GM12864 (cell line): Measurements from ENCODE around the gene COMP.

Experiments used
- DNase-seq: peaks from one replicate; pipeline ENCODE4 v3.0.0-alpha.2; 2011; ENCODE audit warnings: low read depth
- H3K4me3 ChIP-seq: 2 replicates; pipeline ENCODE4 v1.5.1; 2011; ENCODE audit warnings: mild to moderate bottlenecking, low read depth, low read length, control low read depth
- TF ChIP-seq, protein P1 (sequence below): IDR thresholded peaks from 2 replicates; pipeline ENCODE4 v1.5.1; 2011; ENCODE audit warnings: low read depth, mild to moderate bottlenecking, moderate library complexity, low read length, control low read depth, inconsistent platforms; ENCODE audit errors: missing control alignments

COMP gene

DNA sequence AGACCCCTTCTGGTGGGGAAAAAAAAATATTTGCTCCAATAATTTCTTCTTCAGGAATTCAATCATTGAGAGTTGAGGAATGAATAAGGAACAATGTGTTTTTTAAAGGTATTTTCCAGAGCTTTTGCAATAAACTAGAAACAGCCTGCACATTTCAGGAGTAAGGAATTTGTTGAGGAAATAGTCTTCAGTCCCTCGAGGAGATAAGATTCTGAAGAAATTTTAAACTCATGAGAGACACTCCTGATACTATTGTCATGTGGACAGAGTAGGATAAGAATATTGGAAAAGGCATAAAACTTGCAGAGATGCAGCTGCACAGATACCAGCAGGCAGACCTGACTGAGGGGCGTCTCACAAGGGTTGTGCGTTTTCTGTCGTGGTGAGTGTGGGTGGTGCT lies 36.6 kb downstream of the COMP start:
- TF ChIP-seq, protein P1, sequence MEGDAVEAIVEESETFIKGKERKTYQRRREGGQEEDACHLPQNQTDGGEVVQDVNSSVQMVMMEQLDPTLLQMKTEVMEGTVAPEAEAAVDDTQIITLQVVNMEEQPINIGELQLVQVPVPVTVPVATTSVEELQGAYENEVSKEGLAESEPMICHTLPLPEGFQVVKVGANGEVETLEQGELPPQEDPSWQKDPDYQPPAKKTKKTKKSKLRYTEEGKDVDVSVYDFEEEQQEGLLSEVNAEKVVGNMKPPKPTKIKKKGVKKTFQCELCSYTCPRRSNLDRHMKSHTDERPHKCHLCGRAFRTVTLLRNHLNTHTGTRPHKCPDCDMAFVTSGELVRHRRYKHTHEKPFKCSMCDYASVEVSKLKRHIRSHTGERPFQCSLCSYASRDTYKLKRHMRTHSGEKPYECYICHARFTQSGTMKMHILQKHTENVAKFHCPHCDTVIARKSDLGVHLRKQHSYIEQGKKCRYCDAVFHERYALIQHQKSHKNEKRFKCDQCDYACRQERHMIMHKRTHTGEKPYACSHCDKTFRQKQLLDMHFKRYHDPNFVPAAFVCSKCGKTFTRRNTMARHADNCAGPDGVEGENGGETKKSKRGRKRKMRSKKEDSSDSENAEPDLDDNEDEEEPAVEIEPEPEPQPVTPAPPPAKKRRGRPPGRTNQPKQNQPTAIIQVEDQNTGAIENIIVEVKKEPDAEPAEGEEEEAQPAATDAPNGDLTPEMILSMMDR: no peak
- no peak for DNase-seq
- H3K4me3 ChIP-seq: no peak overlapping the region

DNA sequence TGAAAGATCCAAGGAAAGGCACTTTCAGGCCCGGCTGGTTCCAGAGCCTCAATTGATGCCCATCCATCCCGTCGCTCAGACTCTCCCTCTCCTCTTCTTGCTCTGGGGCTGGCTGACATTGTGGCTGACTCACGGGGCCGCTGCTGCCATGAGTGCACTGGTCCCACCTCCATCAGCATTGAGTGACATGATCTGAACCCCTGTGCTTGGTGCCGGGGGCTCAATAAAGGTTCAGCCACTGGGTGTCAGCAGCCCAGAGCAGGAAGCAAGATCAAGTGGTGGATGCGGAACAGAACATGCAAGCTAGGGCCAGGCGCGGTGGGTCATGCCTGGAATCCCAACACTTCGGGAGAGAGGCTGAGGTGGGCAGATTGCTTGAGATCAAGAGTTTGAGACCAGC lies 39.5 kb downstream of the COMP start:
- DNase-seq: no peak
- TF ChIP-seq, protein P1: no peak
- H3K4me3 ChIP-seq: no peak overlapping the region

DNA sequence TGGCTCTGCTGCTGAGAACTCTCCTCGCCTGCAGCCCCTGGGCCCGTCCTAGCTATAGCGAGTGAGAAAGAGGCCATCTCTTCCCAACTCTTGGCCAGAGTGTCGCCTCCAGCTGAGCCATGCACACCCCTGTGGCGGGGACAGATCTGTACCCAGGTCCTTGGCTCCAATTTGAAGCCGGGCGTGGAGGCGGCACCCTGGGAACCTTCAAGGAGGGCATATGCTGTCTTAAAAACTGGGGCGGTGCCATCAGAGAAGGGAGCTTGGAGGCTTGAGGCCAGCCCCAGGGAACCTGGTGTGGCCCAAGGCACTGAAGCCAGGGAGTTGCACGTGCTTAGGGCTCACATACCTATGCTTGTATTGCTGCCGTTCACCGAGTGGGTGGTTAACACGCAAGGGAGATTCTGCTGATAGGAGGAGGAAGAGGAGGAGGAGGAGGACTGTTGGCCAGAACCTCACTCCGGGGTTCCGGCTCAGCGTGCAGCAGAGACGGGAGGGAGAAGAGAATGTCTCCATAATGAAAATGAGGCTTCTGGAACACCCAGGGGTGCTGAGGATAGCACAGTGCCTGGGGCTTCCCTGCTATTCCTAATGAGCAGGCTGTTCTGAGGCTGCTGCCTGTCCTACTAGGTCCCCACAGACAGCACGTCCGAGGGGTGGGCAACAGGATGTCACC lies 40.7 kb downstream of the COMP start:
- TF ChIP-seq, protein P1: no peak
- H3K4me3 ChIP-seq: no peak overlapping the region
- no peak for DNase-seq

DNA sequence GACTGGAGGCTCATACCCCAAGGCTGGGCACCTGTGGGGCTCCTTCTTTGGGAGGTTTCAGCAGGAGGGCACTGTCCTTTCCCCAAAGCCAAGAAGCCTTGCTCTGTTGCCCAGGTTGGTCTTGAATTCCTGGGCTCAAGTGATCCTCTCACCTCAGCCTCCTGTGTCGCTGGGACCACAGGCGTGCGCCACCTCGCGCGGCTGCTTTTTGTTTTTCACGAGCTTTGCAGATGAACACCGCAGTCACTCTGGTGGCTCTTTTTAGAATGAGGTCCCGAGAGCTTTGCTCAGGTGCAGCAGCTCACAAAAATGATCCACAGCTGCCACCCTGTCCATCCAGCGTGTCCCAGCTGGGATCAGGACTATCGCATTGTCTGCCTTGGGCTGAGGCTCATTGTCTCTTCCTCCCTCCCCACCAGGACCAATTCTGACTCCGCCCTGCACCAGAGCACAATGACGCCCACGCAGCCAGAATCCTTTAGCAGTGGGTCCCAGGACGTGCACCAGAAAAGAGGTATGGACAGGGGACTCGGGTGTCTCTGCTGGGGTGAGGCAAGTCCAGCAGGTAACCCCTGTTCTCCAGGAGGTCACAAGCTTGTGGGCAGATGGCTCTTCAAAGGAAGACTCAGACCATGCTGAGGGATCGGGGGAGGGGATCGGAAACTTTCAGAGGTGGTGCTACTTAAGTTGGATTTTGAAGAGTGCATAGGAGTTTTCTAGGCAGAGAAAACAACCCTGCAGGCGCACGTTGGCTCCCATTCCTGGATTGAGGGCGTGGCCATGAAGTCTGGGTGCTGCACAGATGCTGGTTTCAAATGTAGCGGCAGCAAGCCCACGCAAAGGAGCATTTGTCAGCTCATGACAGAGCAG lies 41.5 kb downstream of the COMP start:
- DNase-seq: no peak
- TF ChIP-seq, protein P1: no peak
- no peak overlapping the region for H3K4me3 ChIP-seq

DNA sequence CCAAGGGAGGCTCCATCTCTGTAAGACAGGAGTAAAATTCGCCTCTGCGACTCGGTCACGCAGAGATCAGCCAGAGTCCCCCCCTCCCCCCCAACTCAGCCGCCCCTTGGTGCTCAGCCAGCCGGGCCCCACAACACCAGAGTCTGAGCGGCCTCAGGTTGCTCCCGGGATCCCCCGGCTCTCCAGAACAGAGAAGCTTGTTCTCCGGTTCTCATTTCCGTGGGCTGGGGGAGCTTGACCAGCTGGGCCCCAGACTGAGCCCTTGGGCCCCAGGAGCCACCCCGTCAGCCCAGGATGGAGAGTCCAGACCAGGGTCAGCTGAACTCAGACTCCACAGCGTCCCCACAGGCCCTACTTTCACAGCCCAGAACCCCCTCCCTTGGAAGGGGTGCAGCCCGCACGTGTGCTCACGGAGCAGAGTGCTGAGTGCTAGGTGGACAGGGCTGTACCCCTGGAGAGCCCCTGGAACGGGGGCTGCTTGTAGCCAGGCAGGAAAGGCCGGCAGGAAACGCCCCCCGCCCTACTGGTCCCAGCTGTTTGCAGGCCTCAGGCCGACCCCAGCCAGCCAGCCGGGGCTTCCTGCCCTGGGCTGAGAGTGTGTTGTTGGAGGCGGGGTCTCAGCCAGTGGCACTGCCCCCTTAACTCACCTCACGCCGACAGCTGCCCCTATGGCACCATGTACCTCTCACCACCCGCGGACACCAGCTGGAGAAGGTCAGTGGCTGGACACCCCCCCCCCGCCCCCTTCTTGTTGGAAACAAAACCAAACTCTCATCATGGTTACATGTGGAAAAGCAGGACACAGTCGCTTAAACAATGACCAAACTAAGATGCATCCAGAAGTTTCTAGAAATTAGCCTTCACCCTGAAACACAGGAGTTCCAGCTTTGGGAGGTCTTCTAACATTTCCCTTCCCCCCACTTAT lies 44.4 kb downstream of the COMP start:
- DNase-seq: no peak
- no peak overlapping the region for H3K4me3 ChIP-seq
- TF ChIP-seq, protein P1: no peak

DNA sequence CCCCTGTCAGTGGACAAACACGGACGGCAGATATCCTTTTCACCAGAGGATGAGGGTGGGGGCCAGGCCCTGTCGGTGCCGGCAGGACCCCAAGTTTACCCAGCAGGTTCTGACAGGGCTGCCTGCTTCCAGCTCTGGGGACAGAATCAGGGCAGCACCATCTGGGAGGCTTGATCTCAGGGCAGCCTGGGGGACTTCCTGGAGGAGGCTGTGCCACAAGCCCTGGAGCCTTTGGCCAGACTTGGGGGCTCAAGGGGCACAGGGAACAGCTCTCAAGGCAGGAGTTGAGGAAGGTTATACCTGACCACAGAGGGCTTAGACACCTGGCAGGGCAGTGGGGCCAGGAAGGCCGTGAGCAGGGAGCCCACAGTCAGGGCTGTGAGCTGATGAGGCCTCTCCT lies 45.2 kb downstream of the COMP start:
- TF ChIP-seq, protein P1: no peak
- no peak for DNase-seq
- no peak overlapping the region for H3K4me3 ChIP-seq
